NCI-H1417 (cell line): ENCODE measurements around the gene SPINK13.
"Not testable (repeated sequence)": the region's sequence is repeated elsewhere in the genome, so short reads cannot be mapped to it uniquely, and the experiment has no call there.

Source experiments
- DNase-seq, 3 experiments: peaks; one replicate each; lab custom pipeline; 2025; lab: John Stamatoyannopoulos, UW

Gene SPINK13, protein sequence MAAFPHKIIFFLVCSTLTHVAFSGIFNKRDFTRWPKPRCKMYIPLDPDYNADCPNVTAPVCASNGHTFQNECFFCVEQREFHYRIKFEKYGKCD

DNA sequence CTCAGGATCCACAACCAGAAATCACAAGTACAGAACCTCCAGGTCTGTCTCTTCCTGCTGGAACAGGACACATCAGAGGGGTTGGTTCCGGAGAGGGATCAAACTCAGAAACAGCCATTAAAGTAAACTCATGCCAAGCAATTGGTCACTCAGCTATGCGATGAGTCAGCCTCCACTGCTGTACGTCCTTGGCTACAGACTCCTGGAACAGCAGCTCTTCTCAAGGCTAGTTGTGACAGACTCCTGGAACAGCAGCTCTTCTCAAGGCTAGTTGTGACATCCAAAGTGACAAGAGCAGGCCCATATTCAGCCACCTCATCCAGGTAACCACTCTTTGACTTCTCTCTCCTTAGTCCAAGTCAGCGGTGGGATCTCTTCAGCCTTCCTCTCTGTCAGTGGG is at the start of gene SPINK13:
TSS of gene SPINK13 (plus strand) at position 229 of the 400 bp plus-strand sequence. CDS start 1,279 bp downstream, outside the sequence.
- DNase-seq = no peak

GRCh38 chr5:148221508-148221907 is 47.1 kb upstream of the SPINK13 start:
- no peak for DNase-seq

GRCh38 chr5:148224117-148224742 is 44.4 kb upstream of the SPINK13 start:
- no peak for DNase-seq

GRCh38 chr5:148228392-148228984 is 40.1 kb upstream of the SPINK13 start:
- DNase-seq = no peak

DNA sequence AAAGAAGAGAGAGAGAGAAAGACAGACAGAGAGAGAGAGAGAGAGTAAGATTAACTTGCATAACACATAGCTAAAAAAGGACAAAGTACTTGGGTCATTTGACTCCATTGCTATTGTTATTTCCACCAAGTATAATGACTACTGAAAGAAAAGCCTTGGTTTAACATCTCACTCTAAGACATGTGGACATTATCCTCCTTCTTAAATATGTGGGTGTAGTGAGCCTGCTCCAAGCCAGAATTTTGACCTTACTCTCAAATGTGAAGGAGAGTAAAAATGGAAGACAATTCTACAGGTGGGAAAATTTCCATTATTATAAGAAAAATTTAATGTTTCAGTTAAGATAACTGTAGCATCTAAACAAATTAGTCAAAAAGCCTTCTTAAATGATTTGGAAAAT is 38.8 kb upstream of the SPINK13 start:
- no peak for DNase-seq

DNA sequence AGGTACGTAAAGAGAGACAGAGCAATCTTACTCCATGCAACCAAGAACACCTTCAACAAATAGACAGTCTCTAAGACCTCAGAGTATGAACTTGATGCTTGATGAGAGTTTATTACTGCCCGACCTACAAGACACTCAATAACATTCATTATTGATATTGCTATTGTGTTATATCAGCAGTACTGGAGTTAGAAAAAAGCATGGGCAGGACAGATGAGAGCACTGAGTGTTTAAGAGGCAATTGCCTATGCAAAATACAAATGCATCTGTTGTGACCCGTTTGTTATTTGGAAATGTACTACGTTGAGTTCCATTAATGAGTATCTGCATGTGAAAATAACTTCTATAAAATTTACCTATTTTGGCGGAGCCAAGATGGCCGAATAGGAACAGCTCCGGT is 38.4 kb upstream of the SPINK13 start:
- no peak for DNase-seq

DNA sequence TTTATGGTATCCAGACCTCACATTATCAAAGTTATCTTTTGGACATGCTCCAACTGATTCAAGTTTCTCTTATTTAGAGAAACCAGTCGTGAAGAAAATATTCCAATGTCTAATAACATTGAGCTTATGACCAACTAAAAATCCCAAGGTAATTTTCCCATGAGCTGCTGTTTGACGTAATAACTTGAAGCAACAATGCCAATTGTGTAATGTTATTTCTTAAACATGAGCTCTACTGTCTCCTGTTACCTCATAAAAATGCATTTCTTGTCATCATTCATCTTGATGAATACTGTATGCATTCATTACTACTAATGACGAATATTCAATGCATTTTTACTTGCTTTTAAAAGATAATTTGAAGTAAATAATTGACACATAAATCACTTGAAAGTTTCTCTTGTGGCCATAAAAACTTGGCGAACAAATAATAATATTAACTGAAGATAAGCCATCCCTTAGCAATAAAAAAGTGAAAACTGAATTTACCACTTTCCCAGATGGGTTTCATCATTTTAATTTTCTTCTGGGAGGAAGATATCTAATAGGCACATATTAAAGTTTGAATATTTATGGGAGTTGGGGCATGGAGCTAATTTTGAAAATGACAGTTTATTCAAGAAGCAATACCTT is 30.7 kb upstream of the SPINK13 start:
- no peak for DNase-seq

GRCh38 chr5:148238418-148238794 is 30.2 kb upstream of the SPINK13 start, which contains the start of gene MARCOL:
Gene MARCOL (plus strand): TSS chr5:148238525. CDS start chr5:148238598, 73 bp downstream.
- no peak for DNase-seq

DNA sequence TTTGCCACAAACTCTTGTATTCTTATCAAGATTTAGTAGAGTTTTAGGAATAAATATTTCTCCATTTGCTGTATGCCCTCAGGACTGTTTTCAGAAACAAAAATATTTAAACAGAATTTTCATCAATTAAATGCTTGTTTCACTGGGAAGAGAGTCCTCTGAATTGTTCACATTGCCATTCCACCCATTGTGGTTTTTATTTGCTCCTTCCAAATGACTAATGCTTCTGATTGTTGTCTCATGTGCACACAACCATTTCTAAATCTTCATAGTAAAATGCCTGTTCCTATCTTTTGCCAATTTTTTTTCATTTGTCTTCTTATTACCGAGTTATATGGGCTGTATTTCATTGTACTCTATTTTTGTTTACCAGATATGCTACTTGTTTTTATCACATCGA is 19.7 kb upstream of the SPINK13 start:
- no peak for DNase-seq

GRCh38 chr5:148255456-148255855 is 13.1 kb upstream of the SPINK13 start:
- no peak for DNase-seq

- no peak for DNase-seq
These were observed 9.3 kb upstream of the SPINK13 start for GRCh38 chr5:148259288-148259687.

DNA sequence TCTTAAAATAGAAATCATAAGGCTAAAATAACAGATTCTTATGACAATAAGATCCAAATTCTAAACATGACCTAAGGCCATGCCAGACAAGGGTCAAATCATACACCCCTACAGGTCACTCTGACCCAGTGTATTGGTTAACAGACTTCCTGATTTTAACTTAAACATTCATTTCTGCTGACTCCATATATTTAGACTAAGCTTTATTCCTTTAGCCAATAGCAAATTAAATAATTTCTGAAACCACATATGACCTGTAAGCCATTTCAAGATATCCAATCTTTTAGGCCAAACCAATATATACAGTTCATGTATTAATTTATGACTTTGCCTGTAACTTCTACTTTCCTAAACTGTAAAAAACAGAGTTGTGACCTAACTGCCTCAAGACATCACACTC is 7.4 kb upstream of the SPINK13 start:
- DNase-seq = no peak

DNA sequence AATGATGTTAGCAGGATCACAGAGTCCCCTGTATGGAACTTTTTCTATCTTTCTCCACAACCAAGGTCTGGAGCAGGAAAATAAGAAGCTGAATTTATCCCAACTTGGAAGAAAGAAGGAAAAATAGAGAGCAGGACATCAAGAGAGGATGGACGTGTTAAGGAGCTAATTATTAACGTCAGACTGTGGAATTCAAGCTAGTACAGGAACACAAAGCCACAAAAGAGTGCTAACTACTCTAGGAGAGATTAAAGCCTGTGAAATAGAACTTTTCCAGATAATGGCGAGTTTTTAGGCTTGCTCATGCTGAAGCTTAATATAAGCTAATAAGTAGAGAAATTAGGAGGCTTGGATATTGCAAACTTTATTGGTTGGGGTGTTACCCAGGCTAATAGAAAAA is 632 bp upstream of the SPINK13 start:
- DNase-seq = no peak

- not testable (repeated sequence) for DNase-seq
These were observed 6.5 kb downstream of the SPINK13 start for GRCh38 chr5:148275129-148275528.

DNA sequence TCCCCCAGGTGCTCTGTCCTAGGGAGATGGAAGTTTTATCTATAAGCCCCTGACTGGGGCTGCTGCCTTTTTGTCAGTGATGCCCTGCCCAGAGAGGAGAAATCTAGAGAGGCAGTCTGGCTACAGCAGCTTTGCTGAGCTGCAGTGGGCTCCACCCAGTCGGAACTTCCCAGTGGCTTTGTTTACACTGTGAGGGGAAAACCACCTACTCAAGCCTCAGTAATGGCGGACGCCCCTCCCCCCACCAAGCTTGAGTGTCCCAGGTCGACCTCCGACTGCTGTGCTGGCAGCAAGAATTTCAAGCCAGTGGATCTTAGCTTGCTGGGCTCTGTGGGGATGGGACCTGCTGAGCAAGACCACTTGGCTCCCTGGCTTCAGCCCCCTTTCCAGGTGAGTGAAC is 12.3 kb downstream of the SPINK13 start:
- DNase-seq = peak in 1 of 3 experiments; percentile 3

DNA sequence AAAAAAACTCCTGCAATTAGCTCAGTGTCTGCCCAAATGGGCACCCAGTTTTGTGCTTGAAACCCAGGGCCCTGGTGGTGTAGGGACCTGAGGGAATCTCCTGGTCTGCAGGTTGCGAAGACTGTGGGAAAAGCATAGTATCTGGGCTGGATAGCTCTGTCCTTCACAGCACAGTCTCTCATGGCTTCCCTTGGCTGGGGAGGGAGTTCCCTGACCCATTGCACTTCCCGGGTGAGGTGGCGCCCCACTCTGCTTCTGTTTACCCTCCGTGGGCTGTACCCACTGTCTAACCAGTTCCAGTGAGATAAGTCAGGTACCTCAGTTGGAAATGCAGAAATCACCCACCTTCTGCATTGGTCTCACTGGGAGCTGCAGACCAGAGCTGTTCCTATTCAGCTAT is 12.7 kb downstream of the SPINK13 start:
- not testable (repeated sequence) for DNase-seq

DNA sequence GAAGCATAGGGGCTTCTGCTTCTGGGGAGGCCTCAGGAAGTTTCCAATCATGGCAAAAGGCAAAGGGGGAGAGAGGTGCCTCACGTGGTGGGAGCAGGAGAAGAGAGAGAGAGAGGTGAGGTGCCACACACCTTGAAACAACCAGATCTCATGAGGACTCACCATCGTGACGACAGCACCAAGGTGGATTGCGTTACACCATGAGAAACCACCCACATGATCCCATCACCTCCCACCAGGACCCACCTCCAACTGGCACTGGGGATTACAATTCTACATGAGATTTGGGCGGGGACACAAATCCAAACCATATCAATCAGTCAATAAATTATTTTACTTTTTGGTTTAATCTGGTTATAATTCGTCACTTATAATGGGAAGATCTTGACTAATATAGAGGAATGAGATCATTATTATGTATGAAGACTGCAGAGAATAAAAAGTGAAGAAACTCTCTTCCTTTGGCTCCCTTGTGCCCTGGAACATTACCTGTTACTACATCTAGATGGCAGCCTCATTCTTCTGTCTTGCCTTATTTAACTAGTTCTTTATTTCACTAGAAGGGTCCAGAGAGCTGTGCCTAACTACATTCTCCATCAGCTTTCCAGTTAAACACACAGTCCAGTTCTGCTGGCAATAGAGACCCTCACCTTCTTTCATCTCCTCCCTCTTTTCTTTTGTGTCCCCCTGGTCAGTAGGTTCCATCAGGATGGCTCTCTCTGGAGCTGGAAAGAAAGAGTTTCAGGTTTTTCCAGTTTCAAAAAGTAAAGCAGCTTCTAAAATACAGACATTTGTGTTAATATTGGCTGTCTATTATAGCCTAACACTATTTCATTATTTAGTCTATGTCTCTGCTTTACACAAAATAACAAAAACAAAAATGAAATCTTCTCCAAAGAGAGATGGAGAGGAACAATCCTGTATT is 21.9 kb downstream of the SPINK13 start:
- peak in 1 of 3 experiments; percentile 60 for DNase-seq

- DNase-seq = no peak
These were observed 29.1 kb downstream of the SPINK13 start for GRCh38 chr5:148297731-148298130.

- DNase-seq = no peak
These were observed 37.9 kb downstream of the SPINK13 start for GRCh38 chr5:148306446-148306845.

DNA sequence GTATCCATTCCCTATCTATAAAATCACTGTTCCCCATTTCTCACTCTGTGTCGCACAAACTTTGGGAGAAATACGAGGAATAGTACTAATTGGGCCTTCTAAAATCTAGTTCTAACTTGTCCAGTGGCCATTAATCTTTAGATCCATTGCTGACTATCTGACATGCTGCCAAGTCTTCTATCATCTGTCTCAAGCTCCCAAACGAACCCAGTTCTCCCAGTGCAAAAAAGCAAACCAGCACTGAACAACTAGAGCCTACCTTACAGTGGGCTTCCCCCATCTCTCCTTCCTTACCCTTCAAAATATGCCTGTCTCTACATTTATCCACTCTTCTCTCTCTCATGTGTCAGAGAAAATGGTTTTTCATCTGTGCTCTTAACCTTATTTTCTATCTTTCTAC is 40.4 kb downstream of the SPINK13 start:
- no peak for DNase-seq

GRCh38 chr5:148309746-148310145 is 41.2 kb downstream of the SPINK13 start:
- no peak for DNase-seq

- no peak for DNase-seq
These were observed 42.9 kb downstream of the SPINK13 start for GRCh38 chr5:148311484-148311883.
